Hippocampal formation (tissue), 2 donors: ENCODE data around the gene ADIRF.
"Not testable (repeated sequence)": the region's sequence is repeated elsewhere in the genome, so short reads cannot be mapped to it uniquely, and the experiment has no call there.

Experiments used
- DNase-seq, 2 donors: peaks; one replicate each; lab custom pipeline; 2025; lab: John Stamatoyannopoulos, UW

The ADIRF gene

GRCh38 chr10:86960863-86961434 is 7.3 kb upstream of the ADIRF start:
- no peak for DNase-seq

GRCh38 chr10:86961481-86962091 is 6.7 kb upstream of the ADIRF start:
- no peak for DNase-seq

- DNase-seq, result no peak
Observed at GRCh38 chr10:86962136-86962980, 5.9 kb upstream of the ADIRF start.

GRCh38 chr10:86962981-86963310 is 5.3 kb upstream of the ADIRF start:
- no peak for DNase-seq

GRCh38 chr10:86963341-86963919 is 4.9 kb upstream of the ADIRF start:
- DNase-seq, result no peak

GRCh38 chr10:86964061-86964846 is 4.0 kb upstream of the ADIRF start:
- DNase-seq, result no peak

- DNase-seq, result no peak
Observed at GRCh38 chr10:86964847-86965190, 3.5 kb upstream of the ADIRF start.

GRCh38 chr10:86965986-86966654 is 2.2 kb upstream of the ADIRF start:
- DNase-seq, result no peak

GRCh38 chr10:86967481-86967941 is 771 bp upstream of the ADIRF start:
- DNase-seq, result no peak

- no peak for DNase-seq
Observed at GRCh38 chr10:86968994-86969355, 693 bp downstream of the ADIRF start.

- no peak for DNase-seq
Observed at GRCh38 chr10:86969421-86970041, 1.2 kb downstream of the ADIRF start.

GRCh38 chr10:86970162-86970981 is 2.1 kb downstream of the ADIRF start:
- no peak for DNase-seq

- no peak for DNase-seq
Observed at GRCh38 chr10:86970982-86971231, 2.6 kb downstream of the ADIRF start.

- DNase-seq, result peak in 1 of 2 donors; percentile 20
Observed at GRCh38 chr10:86971232-86971991, 3.1 kb downstream of the ADIRF start.

- DNase-seq, result no peak
Observed at GRCh38 chr10:86972613-86973380, 4.5 kb downstream of the ADIRF start.

GRCh38 chr10:86974484-86974883 is 6.2 kb downstream of the ADIRF start:
- no peak for DNase-seq

GRCh38 chr10:86976362-86977056 is 8.2 kb downstream of the ADIRF start:
- DNase-seq, result no peak

- not testable (repeated sequence) for DNase-seq
Observed at GRCh38 chr10:86978457-86978856, 10.2 kb downstream of the ADIRF start.
